ENCODE measurements around the gene TPSD1. TPM values are rescaled to one million over a fixed set of nuclear protein-coding genes. Genes with fewer than 3 reads are reported as not detected.

Gene TPSD1
- polyA plus RNA-seq, 1 experiment: not detected

DNA sequence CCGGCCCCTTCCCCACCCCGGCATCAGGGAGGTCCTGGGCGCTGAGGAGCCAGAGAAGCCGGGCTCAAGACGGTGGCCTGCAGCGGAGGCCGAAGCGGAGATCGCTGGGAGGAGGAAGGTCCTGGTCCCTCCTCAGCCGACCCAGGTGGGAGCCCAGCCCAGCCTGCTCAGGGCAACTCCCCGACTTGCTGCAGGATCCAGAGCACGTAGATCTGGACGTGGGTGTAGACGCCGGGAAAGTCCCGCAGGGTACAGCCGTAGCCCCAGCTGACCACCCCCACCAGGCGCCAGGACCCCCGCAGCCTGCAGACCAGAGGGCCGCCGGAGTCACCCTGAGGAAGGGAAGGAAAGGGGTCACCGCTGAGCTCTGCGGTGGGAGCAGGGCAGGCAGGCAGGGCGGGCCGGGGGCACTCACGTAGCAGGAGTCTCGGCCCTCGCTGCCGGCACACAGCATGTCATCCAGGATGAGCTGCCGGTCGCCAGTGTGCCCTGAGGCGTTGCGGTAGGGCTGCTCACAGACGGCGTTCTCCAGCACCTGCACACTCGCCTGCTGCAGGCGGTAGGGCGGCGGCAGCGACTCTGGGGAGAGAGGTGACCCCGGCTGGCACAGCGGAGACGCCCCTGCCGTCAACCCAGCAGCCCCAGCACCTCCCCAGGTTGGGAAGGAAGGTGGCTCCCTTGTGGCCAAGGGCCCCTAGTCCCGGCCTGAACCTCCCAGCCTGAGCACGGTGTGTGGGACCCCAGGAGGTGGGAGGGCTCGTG, 5.4 kb downstream of the TPSD1 start:
- CTCF ChIA-PET: no interaction called here
- DNase-seq (ENCODE audit: low read depth): no peak
- Histone ChIP-seq H3K36me3 (ENCODE audit: control insufficient read depth, insufficient read depth, low read length) (no peaks in the 10 kb centered on the region), H3K4me3 (ENCODE audit: low read depth, low read length) (no peak overlapping the region), H3K27me3 (ENCODE audit: control insufficient read depth, insufficient read depth, low read length) (peaks cover 22% of the 10 kb centered on the region)
- POLR2A ChIA-PET: no interaction called here
- no peak for TF ChIP-seq CTCF (IDR thresholded peaks at IDR 0.05; ENCODE audit: insufficient read depth, low read depth, low read length)

GRCh38 chr16:1262210-1262845, 6.5 kb downstream of the TPSD1 start:
- CTCF ChIA-PET: interaction anchor here (1.3 kb wide), 1 partner anchor 16 kb away, joined by 3 read pairs; no protein-coding TSS in a partner anchor
- POLR2A ChIA-PET: no interaction called here
- Histone ChIP-seq H3K36me3 (ENCODE audit: control insufficient read depth, insufficient read depth, low read length) (no peaks in the 10 kb centered on the region), H3K4me3 (ENCODE audit: low read depth, low read length) (no peak overlapping the region), H3K27me3 (ENCODE audit: control insufficient read depth, insufficient read depth, low read length) (peaks cover 22% of the 10 kb centered on the region)
- no peak for DNase-seq (ENCODE audit: low read depth)
- no peak for TF ChIP-seq CTCF (IDR thresholded peaks at IDR 0.05; ENCODE audit: insufficient read depth, low read depth, low read length)

GRCh38 chr16:1262846-1263221, 7.0 kb downstream of the TPSD1 start:
- CTCF ChIA-PET: interaction anchor here (1.3 kb wide), 1 partner anchor 15 kb away, joined by 3 read pairs; no protein-coding TSS in a partner anchor
- TF ChIP-seq CTCF (IDR thresholded peaks at IDR 0.05; ENCODE audit: insufficient read depth, low read depth, low read length): no peak
- peaks cover 22% of the 10 kb centered on the region for H3K27me3 ChIP-seq (ENCODE audit: control insufficient read depth, insufficient read depth, low read length)

DNA sequence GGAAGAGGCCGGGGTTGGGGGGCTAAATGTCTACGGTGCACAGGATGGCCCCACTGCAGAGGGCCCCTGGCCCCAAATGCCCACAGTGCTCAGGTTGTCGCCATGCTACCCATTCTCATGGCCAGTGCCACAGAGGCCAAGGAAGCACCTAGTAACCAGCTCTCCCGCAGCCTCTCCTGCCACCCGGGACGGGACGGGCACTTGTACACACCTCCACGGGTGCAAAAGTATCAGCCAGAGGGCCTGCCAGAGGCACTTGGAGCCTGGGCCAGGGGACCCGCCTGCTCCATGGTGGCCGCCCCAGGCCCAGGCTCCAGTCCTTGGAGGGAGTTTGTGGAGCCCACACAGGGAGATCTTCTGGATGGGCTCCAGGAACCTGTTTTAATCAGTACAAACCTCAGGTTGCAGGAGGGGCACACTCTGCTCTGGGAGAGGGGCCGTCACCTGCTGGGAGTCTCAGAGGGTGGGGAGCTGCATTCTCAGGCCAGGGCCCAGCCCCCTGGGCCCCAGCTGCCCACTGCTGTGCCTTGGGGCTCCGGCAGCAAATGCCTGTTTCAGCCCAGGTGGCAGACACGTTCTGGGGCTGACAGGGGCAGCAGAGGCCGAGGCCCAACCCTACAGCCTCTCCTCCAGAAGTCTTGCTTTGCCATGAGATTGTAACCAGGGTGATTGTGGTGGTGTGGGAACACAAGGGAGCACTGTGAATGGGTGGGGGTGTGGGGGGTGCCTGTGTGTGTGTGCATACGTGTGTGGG, 7.9 kb downstream of the TPSD1 start:
- CTCF ChIA-PET: interaction anchor here (1.3 kb wide), 1 partner anchor 15 kb away, joined by 3 read pairs; no protein-coding TSS in a partner anchor
- H3K36me3 ChIP-seq (ENCODE audit: control insufficient read depth, insufficient read depth, low read length): no peaks in the 10 kb centered on the region
- H3K27me3 ChIP-seq (ENCODE audit: control insufficient read depth, insufficient read depth, low read length): peaks cover 22% of the 10 kb centered on the region
- no peak for DNase-seq (ENCODE audit: low read depth)
- POLR2A ChIA-PET: no interaction called here
- H3K4me3 ChIP-seq (ENCODE audit: low read depth, low read length): no peak overlapping the region
- no peak for TF ChIP-seq CTCF (IDR thresholded peaks at IDR 0.05; ENCODE audit: insufficient read depth, low read depth, low read length)

More at GRCh38 chr16:1262846-1263221, 7.0 kb downstream of the TPSD1 start:
- H3K4me3 ChIP-seq (ENCODE audit: low read depth, low read length): no peak overlapping the region
- POLR2A ChIA-PET: no interaction called here
- DNase-seq (ENCODE audit: low read depth): no peak
- no peaks in the 10 kb centered on the region for H3K36me3 ChIP-seq (ENCODE audit: control insufficient read depth, insufficient read depth, low read length)
